Cerebellar nuclear complex (tissue), 1 donor: ENCODE results near the gene CACNA2D4.

ENCODE experiments used
- DNase-seq, 2 experiments: peaks; one replicate each; lab custom pipeline; 2025; lab: John Stamatoyannopoulos, UW

CACNA2D4 gene

DNA sequence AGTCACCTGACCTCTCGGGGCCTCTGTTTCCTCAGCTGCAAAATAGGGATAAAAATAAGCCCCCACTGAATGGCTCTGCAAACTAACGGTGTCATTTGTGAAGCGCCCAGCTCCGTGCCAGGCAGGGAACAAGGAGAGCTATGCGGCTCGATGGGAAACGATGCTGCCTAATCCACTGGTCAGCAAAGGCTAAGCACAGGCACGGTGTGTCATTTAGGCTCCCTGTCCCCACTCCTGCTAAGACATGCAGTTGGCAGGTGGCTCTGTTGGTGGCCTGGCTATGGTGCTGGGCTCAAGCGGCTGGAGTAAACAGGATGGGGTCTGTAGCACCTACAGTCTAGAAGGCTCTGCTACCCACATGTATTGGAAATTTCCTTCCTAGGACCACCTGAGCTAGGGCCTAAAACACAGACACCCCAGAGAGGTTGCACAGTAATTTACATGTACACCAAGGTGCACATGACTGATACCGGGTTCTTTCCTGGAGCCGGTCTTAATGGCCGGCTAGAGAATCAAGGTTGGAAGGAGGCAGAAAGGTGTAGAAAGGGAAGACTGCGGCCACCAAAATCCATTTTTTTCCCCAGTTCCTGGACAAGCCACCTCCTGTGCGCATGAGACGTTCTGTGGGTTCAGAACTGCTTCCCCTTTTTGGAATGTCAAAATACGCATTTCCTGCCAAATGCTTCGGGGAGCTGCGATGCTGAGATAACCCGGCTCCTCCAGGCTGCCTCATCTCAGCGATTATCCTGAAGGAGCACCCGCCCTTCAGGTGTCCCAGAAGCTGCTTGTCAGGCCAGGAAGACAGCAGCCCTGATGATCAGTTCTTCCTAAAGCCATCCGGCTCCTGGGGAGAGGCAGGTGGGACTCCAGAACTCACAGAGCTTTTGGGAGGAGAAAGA is 1.0 kb downstream of the CACNA2D4 start:
- DNase-seq = no peak

GRCh38 chr12:1916371-1917171 is 1.9 kb downstream of the CACNA2D4 start:
- DNase-seq = no peak

DNA sequence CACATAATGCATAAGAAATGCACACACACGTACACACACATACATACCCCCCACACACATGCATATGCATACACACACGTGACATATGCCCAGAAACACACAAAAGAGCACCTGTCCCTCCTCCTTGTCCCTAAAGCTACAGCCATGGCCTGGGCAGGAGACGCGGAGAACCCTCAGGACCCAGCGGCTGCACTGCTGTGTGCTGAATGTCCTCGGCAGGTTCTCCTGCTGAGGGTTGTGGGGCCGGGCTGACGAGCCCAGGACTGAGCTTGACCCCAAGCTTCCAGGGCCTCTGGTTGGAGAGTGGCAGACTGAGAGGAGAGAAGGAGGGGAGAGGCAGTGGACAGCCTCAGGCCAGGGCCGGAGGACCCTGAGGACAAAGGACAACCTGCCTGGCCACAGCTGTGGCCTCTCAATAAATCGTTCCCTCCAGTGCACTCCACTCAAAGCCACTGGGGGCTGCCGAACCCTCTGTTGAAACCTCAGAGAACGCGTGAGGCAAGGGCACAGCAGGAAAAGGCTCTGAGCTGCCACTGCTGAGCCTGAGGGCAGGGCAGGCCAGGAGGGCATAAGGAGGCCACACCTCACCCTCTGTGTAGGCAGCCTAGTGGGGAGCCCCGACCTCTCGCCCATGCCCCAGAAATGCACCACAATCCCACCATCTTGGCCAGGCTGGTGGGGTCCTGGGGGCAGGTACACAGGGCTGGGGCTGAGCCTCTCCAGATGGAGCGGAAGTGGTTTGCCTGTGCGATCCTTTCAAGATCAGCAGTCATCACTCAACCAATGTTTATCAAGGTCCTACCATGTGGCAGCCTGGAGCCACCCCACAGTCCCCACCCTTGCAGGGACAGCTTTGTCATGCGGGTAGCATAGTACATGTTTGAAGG is 3.1 kb downstream of the CACNA2D4 start:
- DNase-seq = no peak

GRCh38 chr12:1914114-1914911 is 4.1 kb downstream of the CACNA2D4 start:
- DNase-seq = no peak

DNA sequence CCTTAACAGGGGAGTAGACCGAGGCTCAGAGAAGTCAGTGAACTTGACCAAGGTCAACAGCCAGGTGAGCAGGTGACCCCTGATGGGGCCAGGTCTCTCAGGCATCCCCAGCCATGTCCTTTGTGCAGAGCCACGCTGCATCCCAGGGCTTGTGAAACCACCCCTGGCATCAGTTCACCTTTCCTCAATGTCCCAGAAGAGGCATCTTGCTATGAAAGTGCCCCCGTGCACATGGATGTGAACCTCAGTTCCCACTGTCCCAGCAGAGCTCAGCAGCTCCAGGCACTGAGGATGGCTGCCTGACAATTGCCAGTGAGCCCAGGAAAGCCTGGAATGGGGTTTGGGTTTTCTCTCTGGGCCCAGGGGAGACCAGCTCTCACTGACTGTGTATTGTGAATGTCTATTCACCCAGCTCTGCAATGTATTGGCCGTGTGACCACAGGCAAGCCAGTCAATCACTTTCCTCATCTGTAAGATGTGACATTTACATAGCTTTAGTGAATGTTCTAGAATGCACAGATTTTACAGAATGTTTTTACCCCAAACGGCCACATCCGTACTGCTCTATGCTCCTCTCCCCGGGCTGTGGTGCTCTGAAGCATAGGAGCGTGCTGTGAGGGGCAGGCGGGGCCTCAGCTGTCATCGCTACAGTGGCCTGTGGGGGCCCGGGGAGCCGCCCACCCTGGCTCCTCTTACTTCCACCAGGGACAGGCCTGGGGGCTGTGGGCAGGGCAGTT is 4.9 kb downstream of the CACNA2D4 start:
- no peak for DNase-seq

- DNase-seq = no peak
Observed at GRCh38 chr12:1912580-1913376, 5.7 kb downstream of the CACNA2D4 start.

GRCh38 chr12:1911598-1912575 is 6.6 kb downstream of the CACNA2D4 start:
- DNase-seq = no peak

- DNase-seq = no peak
Observed at GRCh38 chr12:1910468-1910867, 8.0 kb downstream of the CACNA2D4 start.

DNA sequence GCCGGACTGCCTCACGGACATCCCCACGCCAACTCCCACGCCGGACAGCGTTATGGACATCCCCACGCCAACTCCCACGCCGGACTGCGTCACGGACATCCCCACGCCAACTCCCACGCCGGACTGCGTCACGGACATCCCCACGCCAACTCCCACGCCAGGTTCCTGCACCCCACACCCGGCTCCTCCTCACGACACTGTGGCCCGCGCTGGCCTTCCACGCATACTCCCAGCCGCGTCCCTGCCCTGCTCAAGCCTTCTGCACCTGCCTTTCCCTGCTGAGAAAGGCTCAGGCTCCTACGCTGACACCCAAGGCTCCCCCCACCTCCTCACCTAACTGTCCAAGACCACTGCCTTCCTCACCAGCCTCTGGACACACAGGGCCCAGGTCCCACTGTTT is 9.7 kb downstream of the CACNA2D4 start:
- DNase-seq = no peak

GRCh38 chr12:1907652-1908611 is 10.5 kb downstream of the CACNA2D4 start:
- no peak for DNase-seq

DNA sequence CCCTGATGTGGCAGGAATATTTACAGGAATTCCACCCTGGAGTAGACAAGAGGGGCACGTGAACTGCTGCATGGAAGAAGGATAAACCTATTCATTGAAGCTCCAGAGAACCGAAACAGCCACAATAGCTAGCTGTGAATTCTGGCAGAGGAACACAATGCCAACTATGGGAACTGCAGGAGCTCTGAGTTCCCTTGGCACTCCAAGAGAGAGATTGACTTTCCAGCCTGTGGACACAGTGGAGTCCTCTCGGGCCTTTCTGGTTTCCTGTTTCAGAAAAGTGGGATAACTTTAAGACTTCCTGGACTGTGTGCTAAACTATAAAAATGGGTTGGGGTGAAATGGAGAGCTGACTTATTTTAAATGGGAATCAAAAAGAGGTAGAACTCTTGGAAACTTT is 11.9 kb downstream of the CACNA2D4 start:
- no peak for DNase-seq

- DNase-seq = no peak
Observed at GRCh38 chr12:1904875-1905274, 13.6 kb downstream of the CACNA2D4 start.

DNA sequence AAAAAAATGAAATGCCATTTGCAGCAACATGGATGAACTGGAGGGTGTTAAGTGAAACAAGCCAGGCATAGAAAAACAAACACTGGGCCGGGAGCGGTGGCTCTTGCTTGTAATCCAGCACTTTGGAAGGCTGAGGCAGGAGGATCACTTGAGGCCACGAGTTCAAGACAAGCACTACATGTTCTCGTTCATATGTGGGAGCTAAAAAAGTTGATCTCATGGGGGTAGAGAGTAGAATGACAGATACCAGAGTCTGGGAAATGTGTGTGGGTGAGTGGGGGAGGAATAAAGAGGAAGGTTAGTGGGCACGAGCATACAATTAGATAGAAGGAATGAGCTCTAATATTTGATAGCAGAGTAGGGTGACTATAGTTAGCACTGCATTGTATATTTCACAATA is 21.5 kb downstream of the CACNA2D4 start:
- DNase-seq = no peak

DNA sequence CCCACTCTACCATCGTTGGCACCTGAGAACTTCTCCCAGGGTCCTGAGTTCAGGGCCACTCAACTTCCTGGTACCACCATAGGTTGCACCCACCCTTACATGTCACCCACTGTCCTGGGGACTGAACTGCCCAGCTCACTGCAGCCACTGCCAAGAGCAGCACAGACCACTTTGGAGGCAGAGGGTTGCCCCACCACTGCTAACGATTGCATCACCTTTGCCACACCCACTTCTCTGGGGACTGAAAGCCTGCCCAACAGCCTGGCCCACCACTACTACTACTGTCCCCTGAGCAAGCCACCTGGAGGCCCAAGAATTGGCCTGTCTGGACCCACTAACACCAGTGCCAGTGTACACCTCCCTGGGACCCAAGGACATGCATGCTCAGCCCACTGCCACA is 27.6 kb downstream of the CACNA2D4 start:
- DNase-seq = no peak

GRCh38 chr12:1890119-1890703 is 28.2 kb downstream of the CACNA2D4 start:
- no peak for DNase-seq

GRCh38 chr12:1888923-1889322 is 29.5 kb downstream of the CACNA2D4 start:
- DNase-seq = no peak
